Thyroid gland (tissue), 4 donors: ENCODE results near the gene DNAJB6. TPM values are rescaled to one million over a fixed set of nuclear protein-coding genes. Genes with fewer than 3 reads are reported as not detected.

ENCODE experiments used
- DNase-seq, 2 donors: peaks; one replicate each; pipeline ENCODE4 v3.0.0-alpha.2; 2019
- H3K27ac ChIP-seq, 3 donors: fragments of 200-600 bp; sonication (generic); 1 replicate in 2 of 3; 2 replicates in 1 of 3; pipeline ENCODE4 v1.5.1; 2016 to 2019; ENCODE audit warnings: mild to moderate bottlenecking in 1 of 3, moderate library complexity in 1 of 3
- H3K27me3 ChIP-seq: fragments of 200-600 bp; sonication (generic); one replicate; pipeline ENCODE4 v1.5.1; 2019
- H3K36me3 ChIP-seq, 2 donors: fragments of 200-600 bp; sonication (generic); one replicate each; pipeline ENCODE4 v1.5.1; 2016 to 2019
- H3K4me1 ChIP-seq, 2 donors: fragments of 200-600 bp; sonication (generic); one replicate each; pipeline ENCODE4 v1.5.1; 2017 to 2019
- H3K4me3 ChIP-seq, 3 donors: fragments of 200-600 bp; sonication (generic); replicated peaks in 1 of 3; 1 replicate in 2 of 3; 2 replicates in 1 of 3; pipeline ENCODE4 v1.5.1; 2016; ENCODE audit warnings: mild to moderate bottlenecking in 1 of 3
- H3K9me3 ChIP-seq: fragments of 200-600 bp; sonication (generic); one replicate; pipeline ENCODE4 v1.5.1; 2017
- CTCF ChIP-seq, 6 experiments: fragments of 200-600 bp in 3 of 6; fragments of 450-650 bp in 3 of 6; sonication (generic) in 3 of 6; IDR thresholded peaks; one replicate each; pipeline ENCODE4 v1.5.1; 2016 to 2019; ENCODE audit warnings: antibody characterized with exemption in 6 of 6, mild to moderate bottlenecking in 2 of 6, inconsistent platforms in 1 of 6, moderate library complexity in 1 of 6
- POLR2A ChIP-seq, 2 donors: fragments of 450-650 bp; IDR thresholded peaks; one replicate each; pipeline ENCODE4 v1.6.1; 2017; ENCODE audit warnings: antibody characterized with exemption in 2 of 2, mild to moderate bottlenecking in 2 of 2, moderate library complexity in 1 of 2
- WGBS, 2 donors: methylation state at CpG; one replicate each; pipeline ENCODE4 v1.1.5; 2017; 5-methylcytosine and 5-hydroxymethylcytosine counted together
- intact Hi-C: fragments of 100-400 bp; cut with DNase I; formaldehyde crosslinking; loops from one replicate; pipeline ENCODE4 v1.15.1; 2023
- total RNA-seq, 4 donors: library from RNA; depleted of rRNA; stranded (reverse); fragments of >200 nt; gene quantifications; one replicate each; pipeline ENCODE4 v1.2.3, GENCODE V29; 2016

The DNAJB6 gene
- total RNA-seq, 4 donors from 2014 or later, result 80.7 to 92.7 (median 91.1) TPM

- intact Hi-C loops, result no loop called here
- no peaks in the 10 kb centered on the region for H3K4me1 ChIP-seq
- 97% methylated on average over 36 to 45 of the region's 49 CpGs for WGBS, 2 donors
- no peaks in the 10 kb centered on the region for H3K9me3 ChIP-seq
- no peak for DNase-seq
- H3K4me3 ChIP-seq, result no peak overlapping the region
- no peak for TF ChIP-seq POLR2A (IDR thresholded peaks at IDR 0.05)
- peaks cover 18 to 23% of the 10 kb centered on the region in 2 donors for H3K36me3 ChIP-seq
- H3K27me3 ChIP-seq, result no peaks in the 10 kb centered on the region
- H3K27ac ChIP-seq, result no peak overlapping the region
Measured at GRCh38 chr7:157413881-157414701, 77.3 kb downstream of the DNAJB6 start.

- H3K4me1 ChIP-seq, result no peaks in the 10 kb centered on the region
- H3K27me3 ChIP-seq, result no peaks in the 10 kb centered on the region
- no peaks in the 10 kb centered on the region for H3K9me3 ChIP-seq
- TF ChIP-seq POLR2A (IDR thresholded peaks at IDR 0.05) (no peak), CTCF (IDR thresholded peaks at IDR 0.05) (no peak)
- H3K4me3 ChIP-seq, result no peak overlapping the region
- peaks cover 18 to 21% of the 10 kb centered on the region in 2 donors for H3K36me3 ChIP-seq
- intact Hi-C loops, result no loop called here
- 95 to 96% methylated on average over 8 of the region's 8 CpGs for WGBS, 2 donors
- DNase-seq, result no peak
- no peak overlapping the region for H3K27ac ChIP-seq
Measured at GRCh38 chr7:157414702-157415096, 77.9 kb downstream of the DNAJB6 start.

- no peaks in the 10 kb centered on the region for H3K9me3 ChIP-seq
Measured at GRCh38 chr7:157415486-157415885, 78.7 kb downstream of the DNAJB6 start.

GRCh38 chr7:157416011-157416410, 79.2 kb downstream of the DNAJB6 start:
- H3K9me3 ChIP-seq, result no peaks in the 10 kb centered on the region
- no peak overlapping the region for H3K27ac ChIP-seq
- peaks cover 9 to 13% of the 10 kb centered on the region in 2 donors for H3K36me3 ChIP-seq
- WGBS, 2 donors, result 96% methylated on average over 30 of the region's 30 CpGs
- no peaks in the 10 kb centered on the region for H3K4me1 ChIP-seq
- no peaks in the 10 kb centered on the region for H3K27me3 ChIP-seq
- TF ChIP-seq POLR2A (IDR thresholded peaks at IDR 0.05) (no peak), CTCF (IDR thresholded peaks at IDR 0.05) (no peak)
- intact Hi-C loops, result no loop called here
- no peak overlapping the region for H3K4me3 ChIP-seq
- no peak for DNase-seq

More at GRCh38 chr7:157415486-157415885, 78.7 kb downstream of the DNAJB6 start:
- peaks cover 11 to 13% of the 10 kb centered on the region in 2 donors for H3K36me3 ChIP-seq
- intact Hi-C loops, result no loop called here
- TF ChIP-seq CTCF (IDR thresholded peaks at IDR 0.05), result no peak
- no peak for TF ChIP-seq POLR2A (IDR thresholded peaks at IDR 0.05)
- 92 to 95% methylated on average over 3 to 10 of the region's 16 CpGs for WGBS, 2 donors
- H3K27me3 ChIP-seq, result no peaks in the 10 kb centered on the region
- no peaks in the 10 kb centered on the region for H3K4me1 ChIP-seq
- H3K4me3 ChIP-seq, result no peak overlapping the region
- H3K27ac ChIP-seq, result no peak overlapping the region
- no peak for DNase-seq

- no peaks in the 10 kb centered on the region for H3K27me3 ChIP-seq
- no peaks in the 10 kb centered on the region for H3K9me3 ChIP-seq
- H3K4me3 ChIP-seq, result no peak overlapping the region
- no peaks in the 10 kb centered on the region for H3K4me1 ChIP-seq
- TF ChIP-seq CTCF (IDR thresholded peaks at IDR 0.05), result no peak
- no peak for TF ChIP-seq POLR2A (IDR thresholded peaks at IDR 0.05)
- intact Hi-C loops, result no loop called here
- peaks cover 9 to 13% of the 10 kb centered on the region in 2 donors for H3K36me3 ChIP-seq
- DNase-seq, result no peak
- WGBS, 2 donors, result 89 to 90% methylated on average over 28 to 30 of the region's 41 CpGs
- no peak overlapping the region for H3K27ac ChIP-seq
Measured at GRCh38 chr7:157418204-157419034, 81.6 kb downstream of the DNAJB6 start.
